ENCODE data around the gene UBIAD1.
A peak's percentile ranks its signal among the peaks of the same experiment; 100 is the strongest.

Gene UBIAD1

DNA sequence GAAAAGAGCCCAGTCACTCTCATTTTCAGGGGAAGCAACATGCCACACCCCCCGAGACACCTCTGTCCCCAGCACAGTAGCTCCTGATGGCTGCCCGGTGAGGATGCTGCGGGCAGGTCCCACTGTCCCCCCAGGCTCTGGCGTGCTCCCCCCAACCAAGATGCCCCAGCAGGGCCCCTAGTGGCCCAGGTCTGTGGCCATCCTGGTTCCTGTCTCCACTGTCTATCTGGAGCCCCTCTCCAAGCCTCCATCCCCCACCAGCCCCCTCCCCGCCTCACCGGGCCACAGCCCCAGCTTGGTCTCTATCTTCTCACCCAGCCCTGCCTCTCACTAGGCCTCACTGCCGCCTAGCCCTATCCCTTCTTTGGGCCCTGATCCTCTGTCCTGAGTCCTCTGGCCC is 61.8 kb downstream of the UBIAD1 start:
- no peaks in the 10 kb centered on the region for H3K9me3 ChIP-seq (ENCODE audit: insufficient read depth, low read length)
- no peaks in the 10 kb centered on the region for H4K20me1 ChIP-seq (ENCODE audit: insufficient read depth, low read length)
- TF ChIP-seq, protein P1, sequence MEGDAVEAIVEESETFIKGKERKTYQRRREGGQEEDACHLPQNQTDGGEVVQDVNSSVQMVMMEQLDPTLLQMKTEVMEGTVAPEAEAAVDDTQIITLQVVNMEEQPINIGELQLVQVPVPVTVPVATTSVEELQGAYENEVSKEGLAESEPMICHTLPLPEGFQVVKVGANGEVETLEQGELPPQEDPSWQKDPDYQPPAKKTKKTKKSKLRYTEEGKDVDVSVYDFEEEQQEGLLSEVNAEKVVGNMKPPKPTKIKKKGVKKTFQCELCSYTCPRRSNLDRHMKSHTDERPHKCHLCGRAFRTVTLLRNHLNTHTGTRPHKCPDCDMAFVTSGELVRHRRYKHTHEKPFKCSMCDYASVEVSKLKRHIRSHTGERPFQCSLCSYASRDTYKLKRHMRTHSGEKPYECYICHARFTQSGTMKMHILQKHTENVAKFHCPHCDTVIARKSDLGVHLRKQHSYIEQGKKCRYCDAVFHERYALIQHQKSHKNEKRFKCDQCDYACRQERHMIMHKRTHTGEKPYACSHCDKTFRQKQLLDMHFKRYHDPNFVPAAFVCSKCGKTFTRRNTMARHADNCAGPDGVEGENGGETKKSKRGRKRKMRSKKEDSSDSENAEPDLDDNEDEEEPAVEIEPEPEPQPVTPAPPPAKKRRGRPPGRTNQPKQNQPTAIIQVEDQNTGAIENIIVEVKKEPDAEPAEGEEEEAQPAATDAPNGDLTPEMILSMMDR (IDR thresholded peaks at IDR 0.05; ENCODE audit: low read depth, low read length), result no peak
- no peak for TF ChIP-seq EZH2phosphoT487 (IDR thresholded peaks at IDR 0.05; ENCODE audit: low read depth)
- no peaks in the 10 kb centered on the region for H3K79me2 ChIP-seq (ENCODE audit: low read length)
- peak overlapping the region; percentile 37 for H3K4me3 ChIP-seq (ENCODE audit: low read length)
- H3K27ac ChIP-seq (ENCODE audit: low read length), result peak overlapping the region; percentile 16; the same call in 1 of the 2 replicates
- no peak overlapping the region; the same call in 1 of the 2 replicates for H2AFZ ChIP-seq (ENCODE audit: low read depth, low read length)
- H3K27me3 ChIP-seq (ENCODE audit: low read depth, low read length), result peaks cover 11% of the 10 kb centered on the region; the same call in 1 of the 2 replicates
- H3K36me3 ChIP-seq (replicated peaks; ENCODE audit: low read depth, low read length), result no peaks in the 10 kb centered on the region
- H3K9ac ChIP-seq (ENCODE audit: low read length), result no peak overlapping the region
- H3K4me2 ChIP-seq (ENCODE audit: low read length), result peak overlapping the region; percentile 75
- peaks cover 19% of the 10 kb centered on the region for H3K4me1 ChIP-seq (ENCODE audit: low read length)

GRCh38 chr1:11335417-11336056 is 62.5 kb downstream of the UBIAD1 start:
- H3K9me3 ChIP-seq (ENCODE audit: insufficient read depth, low read length), result no peaks in the 10 kb centered on the region
- no peaks in the 10 kb centered on the region for H4K20me1 ChIP-seq (ENCODE audit: insufficient read depth, low read length)
- no peak overlapping the region for H3K9ac ChIP-seq (ENCODE audit: low read length)
- no peaks in the 10 kb centered on the region for H3K79me2 ChIP-seq (ENCODE audit: low read length)
- H3K36me3 ChIP-seq (replicated peaks; ENCODE audit: low read depth, low read length), result no peaks in the 10 kb centered on the region
- peak overlapping the region; percentile 16; the same call in 1 of the 2 replicates for H3K27ac ChIP-seq (ENCODE audit: low read length)
- peak overlapping the region; percentile 75 for H3K4me2 ChIP-seq (ENCODE audit: low read length)
- TF ChIP-seq, protein P1 (IDR thresholded peaks at IDR 0.05; ENCODE audit: low read depth, low read length), result no peak
- TF ChIP-seq EZH2phosphoT487 (IDR thresholded peaks at IDR 0.05; ENCODE audit: low read depth), result no peak
- H3K27me3 ChIP-seq (ENCODE audit: low read depth, low read length), result peaks cover 17% of the 10 kb centered on the region
- peaks cover 19% of the 10 kb centered on the region for H3K4me1 ChIP-seq (ENCODE audit: low read length)
- peak overlapping the region; percentile 37 for H3K4me3 ChIP-seq (ENCODE audit: low read length)
- H2AFZ ChIP-seq (ENCODE audit: low read depth, low read length), result peak overlapping the region; percentile 52; the same call in 1 of the 2 replicates

DNA sequence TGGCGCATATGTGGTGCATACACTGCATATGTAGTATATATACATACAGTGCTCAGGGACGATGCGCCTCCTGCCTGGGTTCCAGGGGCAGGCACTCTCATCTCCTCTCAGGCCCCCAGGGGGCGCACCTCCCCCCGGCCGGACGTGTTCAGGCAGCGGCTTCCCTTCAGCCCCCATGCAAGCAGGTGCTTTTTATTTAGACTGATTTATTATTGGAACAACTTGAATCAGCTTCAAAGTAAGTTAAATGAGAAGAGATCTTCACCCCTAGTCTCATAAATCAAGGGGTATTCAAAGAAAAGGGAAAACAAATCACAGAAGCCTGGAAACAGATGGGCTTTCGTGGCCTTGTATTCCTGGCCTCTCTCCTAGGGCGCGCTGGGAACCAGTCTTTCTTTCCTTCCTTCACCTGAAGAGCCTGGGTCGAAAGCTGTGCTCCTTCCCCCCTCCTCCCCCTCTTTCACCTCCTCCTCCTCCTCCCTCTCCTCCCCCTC is 64.6 kb downstream of the UBIAD1 start:
- Histone ChIP-seq H3K9me3 (ENCODE audit: insufficient read depth, low read length) (no peaks in the 10 kb centered on the region), H3K27me3 (ENCODE audit: low read depth, low read length) (peaks cover 18% of the 10 kb centered on the region), H3K9ac (ENCODE audit: low read length) (no peak overlapping the region), H3K4me3 (ENCODE audit: low read length) (no peak overlapping the region), H4K20me1 (ENCODE audit: insufficient read depth, low read length) (no peaks in the 10 kb centered on the region), H3K27ac (ENCODE audit: low read length) (no peak overlapping the region), H3K79me2 (ENCODE audit: low read length) (no peaks in the 10 kb centered on the region), H3K36me3 (replicated peaks; ENCODE audit: low read depth, low read length) (no peaks in the 10 kb centered on the region), H3K4me2 (ENCODE audit: low read length) (no peak overlapping the region), H3K4me1 (ENCODE audit: low read length) (peaks cover 19% of the 10 kb centered on the region), H2AFZ (ENCODE audit: low read depth, low read length) (no peak overlapping the region)
- TF ChIP-seq, protein P1 (IDR thresholded peaks at IDR 0.05; ENCODE audit: low read depth, low read length), result peak; percentile 73
- TF ChIP-seq EZH2phosphoT487 (IDR thresholded peaks at IDR 0.05; ENCODE audit: low read depth), result no peak

Data from OCI-LY3 (cell line).